DMS 273 treated with DMSO at 0.1 percent for 48 hours (cell line): Measurements from ENCODE around the gene METTL27.
"Not testable (repeated sequence)": the region's sequence is repeated elsewhere in the genome, so short reads cannot be mapped to it uniquely, and the experiment has no call there.

Experiments used
- DNase-seq: peaks from one replicate; lab custom pipeline; 2025; lab: John Stamatoyannopoulos, UW

Gene METTL27, protein sequence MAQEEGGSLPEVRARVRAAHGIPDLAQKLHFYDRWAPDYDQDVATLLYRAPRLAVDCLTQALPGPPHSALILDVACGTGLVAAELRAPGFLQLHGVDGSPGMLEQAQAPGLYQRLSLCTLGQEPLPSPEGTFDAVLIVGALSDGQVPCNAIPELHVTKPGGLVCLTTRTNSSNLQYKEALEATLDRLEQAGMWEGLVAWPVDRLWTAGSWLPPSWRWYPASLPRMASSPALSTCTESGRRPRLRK

GRCh38 chr7:73842067-73842976, at the start of gene METTL27:
Gene METTL27 (minus strand): TSS chr7:73842516. CDS start chr7:73842140, 376 bp downstream.
- DNase-seq, result peak; percentile 76

GRCh38 chr7:73891178-73891885, 49.0 kb upstream of the METTL27 start:
- DNase-seq, result no peak

- no peak for DNase-seq
These were observed 48.3 kb upstream of the METTL27 start for GRCh38 chr7:73890555-73891147.

GRCh38 chr7:73888959-73889358, 46.6 kb upstream of the METTL27 start:
- no peak for DNase-seq

GRCh38 chr7:73887762-73888161, 45.4 kb upstream of the METTL27 start:
- no peak for DNase-seq

GRCh38 chr7:73885975-73886798, 43.9 kb upstream of the METTL27 start:
- DNase-seq, result no peak

- no peak for DNase-seq
These were observed 43.2 kb upstream of the METTL27 start for GRCh38 chr7:73885433-73885974.

DNA sequence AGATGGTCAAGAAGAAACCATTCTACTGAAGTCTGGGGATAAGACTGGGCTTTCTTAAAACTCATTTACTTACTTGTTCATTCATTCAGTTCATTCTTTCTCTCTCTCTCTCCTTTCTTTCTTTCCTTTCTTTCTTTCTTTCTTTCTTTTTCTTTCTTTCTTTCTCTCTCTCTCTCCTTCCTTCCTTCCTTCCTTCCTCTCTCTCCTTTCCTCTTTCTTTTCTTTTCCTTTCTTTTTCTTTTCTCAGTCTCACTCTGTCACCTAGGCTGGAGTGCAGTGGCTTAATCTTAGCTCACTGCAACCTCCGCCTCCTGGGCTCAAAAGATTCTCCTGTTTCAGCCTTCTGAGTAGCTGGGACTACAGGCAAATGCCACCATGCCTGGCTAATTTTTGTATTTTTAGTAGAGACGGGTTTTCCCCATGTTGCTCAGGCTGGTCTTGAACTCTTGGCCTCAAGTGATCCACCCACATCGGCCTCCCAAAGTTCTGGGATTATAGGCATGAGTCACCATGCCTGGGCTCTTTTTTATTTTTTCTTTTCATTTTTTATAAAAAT, 42.6 kb upstream of the METTL27 start:
- not testable (repeated sequence) for DNase-seq

DNA sequence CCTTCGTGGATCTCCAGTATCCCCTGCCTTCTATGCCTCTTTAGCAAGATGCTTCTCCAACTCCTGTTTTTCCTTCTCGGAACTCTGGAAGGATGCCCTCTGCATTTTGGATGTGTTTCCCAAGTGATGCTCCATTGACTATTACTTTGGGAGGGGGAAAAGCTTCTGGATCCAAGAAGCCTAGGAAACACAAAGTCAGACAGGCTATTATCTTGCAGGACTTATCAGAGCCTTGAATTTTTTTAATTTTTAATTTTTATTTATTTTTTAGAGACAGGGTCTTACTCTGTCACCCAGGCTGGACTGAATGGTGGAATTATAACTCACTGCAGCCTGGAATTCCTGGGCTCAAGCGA, 39.7 kb upstream of the METTL27 start:
- DNase-seq, result no peak

DNA sequence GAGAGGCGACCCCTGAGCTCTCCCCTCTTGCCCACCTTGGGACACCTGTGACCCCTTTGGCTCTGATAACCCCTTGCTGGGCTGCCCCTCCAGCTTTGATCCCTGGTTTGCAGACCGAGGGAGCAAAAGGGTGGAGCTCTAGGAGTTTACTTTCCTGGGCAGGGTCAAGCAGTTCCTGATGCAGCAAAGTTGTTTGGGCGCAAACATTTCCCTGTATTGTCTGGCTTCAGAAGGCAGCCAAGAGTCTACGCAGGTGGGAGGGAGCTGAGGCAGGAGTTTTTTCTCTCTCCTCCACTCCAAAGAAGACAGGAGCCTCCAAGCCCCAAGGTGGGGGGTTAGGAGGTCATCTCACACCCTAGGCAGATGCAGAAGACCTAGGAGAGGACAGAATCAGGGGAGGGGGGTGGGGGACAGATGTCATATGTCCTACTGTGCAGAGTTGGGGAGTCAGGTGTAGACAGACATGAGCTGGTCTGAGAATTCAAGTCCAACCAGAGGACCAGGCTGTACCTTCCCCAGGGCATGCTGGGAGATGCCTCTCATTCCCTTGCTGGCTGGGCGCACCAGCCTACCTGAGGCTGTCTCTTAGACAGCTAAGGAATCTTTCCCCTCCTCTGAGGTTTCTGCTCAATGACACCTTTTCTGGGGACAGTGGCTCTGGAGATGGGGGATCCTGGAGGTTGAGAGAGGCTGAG, 39.2 kb upstream of the METTL27 start:
- DNase-seq, result no peak

DNA sequence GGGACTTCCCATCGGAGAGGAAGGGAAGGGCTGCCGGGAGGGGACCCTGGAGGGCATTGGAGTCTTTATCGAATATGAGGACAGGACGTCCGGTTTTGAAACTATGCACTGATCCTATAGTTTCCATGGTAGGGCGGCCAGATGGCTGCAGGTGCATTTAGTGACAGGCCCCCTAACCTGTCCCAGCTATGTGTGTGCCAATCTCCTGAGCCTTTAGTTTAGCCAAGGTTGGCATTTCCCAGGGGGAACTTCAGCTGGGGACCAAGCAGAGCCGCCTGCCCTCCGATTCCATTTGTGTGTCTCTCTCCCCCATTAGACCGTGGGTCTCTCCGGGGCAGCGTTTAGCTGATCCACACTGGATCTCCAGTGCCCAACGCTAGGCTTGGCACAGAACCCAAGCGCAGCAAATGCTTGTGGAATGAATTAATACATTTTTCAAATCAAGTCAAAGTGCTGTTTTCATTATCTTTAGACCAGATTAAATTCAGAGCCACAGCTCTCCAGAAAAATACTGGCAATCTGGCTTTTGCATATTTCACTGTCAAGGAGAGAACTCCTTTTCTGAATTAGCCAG, 38.5 kb upstream of the METTL27 start:
- no peak for DNase-seq

- no peak for DNase-seq
These were observed 37.8 kb upstream of the METTL27 start for GRCh38 chr7:73879977-73880681.

GRCh38 chr7:73876973-73877372, 34.7 kb upstream of the METTL27 start:
- DNase-seq, result no peak

GRCh38 chr7:73876361-73876760, 34.0 kb upstream of the METTL27 start:
- DNase-seq, result no peak

- DNase-seq, result no peak
These were observed 30.0 kb upstream of the METTL27 start for GRCh38 chr7:73872056-73872908.

DNA sequence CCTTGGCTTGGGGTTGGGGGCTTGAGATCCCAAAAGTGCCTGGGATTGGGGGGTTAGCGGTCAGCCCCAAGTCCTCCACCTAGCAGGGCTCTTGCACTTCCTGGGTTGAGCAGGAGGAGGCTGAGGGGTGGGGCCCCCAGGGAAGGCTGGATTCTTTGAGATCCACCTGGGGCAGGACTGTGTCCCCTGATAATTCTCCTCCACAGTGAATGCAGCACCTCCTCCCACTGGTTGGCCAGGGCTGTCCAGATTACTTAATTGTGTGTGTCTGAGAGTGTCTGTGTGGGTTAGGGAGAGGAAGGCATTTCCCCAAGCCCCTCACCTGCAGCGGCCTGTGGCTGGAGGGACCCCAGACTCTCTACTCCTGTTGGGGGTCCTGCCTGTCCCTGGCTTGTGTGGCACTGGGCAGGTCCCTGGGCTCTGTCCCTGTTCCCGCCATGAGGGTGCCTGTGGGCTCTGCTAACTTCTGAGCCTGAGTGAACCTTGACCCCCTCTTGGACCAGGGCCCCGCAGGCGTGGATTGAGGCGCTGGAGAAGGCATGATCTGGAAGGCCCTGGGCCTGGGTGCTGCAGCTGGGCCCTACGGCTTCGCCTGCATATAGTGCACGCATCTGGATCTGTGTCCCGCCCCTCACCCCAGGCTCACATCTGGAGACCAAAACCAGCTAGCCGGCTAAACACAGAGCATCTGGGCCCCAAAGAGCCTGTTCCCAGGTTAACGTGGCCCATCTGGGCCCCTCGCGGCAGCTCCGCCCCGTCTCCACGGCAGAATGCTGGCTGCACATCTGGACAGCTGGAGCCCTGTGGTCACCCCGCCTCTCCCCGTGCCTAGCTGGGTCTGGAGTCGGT, 29.1 kb upstream of the METTL27 start:
- no peak for DNase-seq

DNA sequence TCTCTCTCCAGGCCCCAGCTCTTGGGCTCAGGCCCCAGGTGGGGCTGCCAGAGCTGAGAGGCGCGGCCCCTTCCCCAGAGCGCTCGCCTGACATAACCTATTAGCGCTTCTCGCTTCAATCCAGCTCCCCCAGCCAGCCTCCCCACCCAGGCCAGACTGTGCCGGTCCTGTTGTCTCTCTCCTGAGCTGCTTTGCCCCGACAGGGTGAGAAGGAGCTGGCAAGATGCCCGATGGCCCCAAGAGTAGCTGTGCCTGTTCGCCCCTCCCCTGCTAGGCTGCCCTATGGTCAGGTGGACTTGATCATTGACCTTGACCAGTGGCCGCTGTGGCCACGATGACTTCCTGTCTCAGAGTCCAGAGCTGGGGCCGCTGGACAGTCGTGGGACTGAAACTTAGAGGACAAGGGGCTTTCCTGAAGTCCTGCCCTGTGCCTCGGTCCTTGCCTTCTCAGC, 27.8 kb upstream of the METTL27 start:
- DNase-seq, result no peak
